Testis (tissue), 2 donors: ENCODE results near the gene L3MBTL4.

ENCODE experiments used
- POLR2A ChIP-seq: fragments of 450-650 bp; IDR thresholded peaks from one replicate; pipeline ENCODE4 v1.6.1; 2017; ENCODE audit warnings: antibody characterized with exemption, mild to moderate bottlenecking, moderate library complexity
- TF ChIP-seq, protein P1 (sequence below), 3 experiments: fragments of 450-650 bp in 2 of 3; fragments of 200-600 bp in 1 of 3; sonication (generic) in 1 of 3; IDR thresholded peaks; one replicate each; pipeline ENCODE4 v1.5.1; 2016 to 2019; ENCODE audit warnings: antibody characterized with exemption in 3 of 3, mild to moderate bottlenecking in 2 of 3, moderate library complexity in 1 of 3

DNA sequence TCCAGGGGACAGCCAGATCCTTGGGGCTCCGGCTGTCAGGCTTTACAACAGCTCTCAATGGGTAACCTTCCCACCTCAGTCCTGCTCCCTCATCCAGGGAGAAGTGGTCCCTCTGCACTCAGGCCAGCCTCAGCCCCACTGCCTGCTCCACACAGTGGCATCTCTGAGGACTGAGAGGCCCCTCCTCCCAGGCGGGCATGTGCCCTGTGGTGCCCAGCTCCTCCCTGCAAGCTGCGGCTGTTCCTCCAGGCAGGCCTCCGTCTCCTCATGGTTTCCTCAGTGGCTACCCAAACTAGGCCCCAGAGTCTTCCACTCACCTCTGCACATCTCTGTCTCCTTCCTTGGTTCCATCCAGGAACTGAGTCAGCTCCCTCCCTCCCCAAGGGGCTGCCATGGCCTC lies 437.7 kb downstream of the L3MBTL4 start:
- TF ChIP-seq, protein P1, sequence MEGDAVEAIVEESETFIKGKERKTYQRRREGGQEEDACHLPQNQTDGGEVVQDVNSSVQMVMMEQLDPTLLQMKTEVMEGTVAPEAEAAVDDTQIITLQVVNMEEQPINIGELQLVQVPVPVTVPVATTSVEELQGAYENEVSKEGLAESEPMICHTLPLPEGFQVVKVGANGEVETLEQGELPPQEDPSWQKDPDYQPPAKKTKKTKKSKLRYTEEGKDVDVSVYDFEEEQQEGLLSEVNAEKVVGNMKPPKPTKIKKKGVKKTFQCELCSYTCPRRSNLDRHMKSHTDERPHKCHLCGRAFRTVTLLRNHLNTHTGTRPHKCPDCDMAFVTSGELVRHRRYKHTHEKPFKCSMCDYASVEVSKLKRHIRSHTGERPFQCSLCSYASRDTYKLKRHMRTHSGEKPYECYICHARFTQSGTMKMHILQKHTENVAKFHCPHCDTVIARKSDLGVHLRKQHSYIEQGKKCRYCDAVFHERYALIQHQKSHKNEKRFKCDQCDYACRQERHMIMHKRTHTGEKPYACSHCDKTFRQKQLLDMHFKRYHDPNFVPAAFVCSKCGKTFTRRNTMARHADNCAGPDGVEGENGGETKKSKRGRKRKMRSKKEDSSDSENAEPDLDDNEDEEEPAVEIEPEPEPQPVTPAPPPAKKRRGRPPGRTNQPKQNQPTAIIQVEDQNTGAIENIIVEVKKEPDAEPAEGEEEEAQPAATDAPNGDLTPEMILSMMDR (IDR thresholded peaks at IDR 0.05) = no peak
- TF ChIP-seq POLR2A = no peak
